GM10266 (cell line): ENCODE data around the gene HNRNPH3.

Source experiments
- DNase-seq: peaks from one replicate; pipeline ENCODE4 v3.0.0; 2012; ENCODE audit errors: extremely low spot score
- CTCF ChIP-seq: IDR thresholded peaks from 2 replicates; pipeline ENCODE4 v1.5.1; 2012; ENCODE audit warnings: mild to moderate bottlenecking, low read depth; ENCODE audit not compliant: control insufficient read depth, insufficient read depth; ENCODE audit errors: missing control alignments

Gene HNRNPH3

DNA sequence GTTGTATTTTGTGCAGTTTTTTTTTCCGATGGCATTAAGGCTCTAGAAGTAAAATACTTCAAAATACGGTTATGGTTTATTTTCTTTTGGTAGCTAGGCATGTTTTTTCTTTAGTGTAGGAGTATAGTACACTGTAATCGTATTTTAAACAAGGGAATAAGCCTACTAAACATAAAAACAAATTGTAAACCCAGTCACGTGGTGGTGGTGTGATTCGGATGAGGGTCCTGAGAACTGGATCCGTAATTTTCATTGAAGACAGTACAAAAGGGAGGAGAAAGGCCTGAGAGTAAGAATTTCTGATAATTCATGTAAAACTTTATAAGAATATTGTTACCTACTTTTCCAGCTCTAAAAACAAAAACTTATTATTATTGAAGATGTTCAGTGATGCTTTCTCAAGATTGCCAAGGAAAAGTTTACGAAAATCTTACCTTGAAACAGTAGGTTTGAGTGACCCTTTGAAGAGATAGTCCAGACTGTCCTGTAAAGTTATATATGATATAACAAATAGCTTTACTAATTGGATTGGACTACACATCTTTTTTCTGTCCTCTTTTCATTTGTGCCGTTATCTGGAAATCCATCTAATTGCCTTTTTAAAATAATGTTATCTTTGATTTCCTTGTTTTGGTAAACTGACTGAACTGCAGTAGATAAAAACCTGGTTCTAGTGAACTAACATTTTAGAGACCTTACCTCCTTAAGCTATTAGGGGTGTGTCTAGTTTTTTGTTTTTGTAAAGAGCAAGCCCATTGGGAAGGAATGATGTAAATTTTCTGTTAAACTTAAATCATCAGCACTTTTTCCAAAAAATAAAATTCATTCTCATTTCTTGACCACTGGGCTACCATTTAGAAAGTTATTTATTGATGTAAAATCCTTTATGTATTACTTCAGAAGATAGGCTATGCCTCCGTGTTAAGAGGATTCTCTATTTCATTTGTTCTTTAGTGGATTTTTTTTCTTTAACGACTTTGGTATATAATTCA lies 1.9 kb downstream of the HNRNPH3 start:
- no peak for TF ChIP-seq CTCF
- DNase-seq: no peak

- no peak for DNase-seq
- no peak for TF ChIP-seq CTCF
Measured at GRCh38 chr10:68334672-68335467, 3.0 kb downstream of the HNRNPH3 start.

DNA sequence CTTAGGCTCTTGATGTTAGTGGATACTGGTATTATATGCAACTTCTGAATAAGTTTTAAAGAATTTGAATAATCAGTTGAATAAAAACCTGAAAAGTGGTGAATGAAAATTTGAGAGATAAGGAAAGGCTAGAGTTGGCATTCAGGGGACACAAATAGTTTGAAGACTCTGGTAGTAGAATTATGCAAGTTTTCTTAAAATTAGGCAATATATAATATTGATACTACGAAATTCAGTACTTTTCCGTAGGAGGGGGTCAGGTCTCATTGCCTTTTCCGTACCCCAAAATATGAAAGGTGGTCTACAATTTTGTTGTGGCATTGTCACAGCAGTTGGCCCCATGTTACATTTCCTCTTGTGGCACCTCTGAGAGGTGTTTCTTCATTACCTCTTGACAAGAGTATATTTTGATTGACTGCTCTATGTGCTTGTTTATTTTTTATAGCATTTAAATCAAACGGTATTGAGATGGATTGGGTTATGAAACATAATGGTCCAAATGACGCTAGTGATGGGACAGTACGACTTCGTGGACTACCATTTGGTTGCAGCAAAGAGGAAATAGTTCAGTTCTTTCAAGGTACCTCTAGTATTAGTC lies 5.0 kb downstream of the HNRNPH3 start:
- TF ChIP-seq CTCF: no peak
- DNase-seq: no peak

DNA sequence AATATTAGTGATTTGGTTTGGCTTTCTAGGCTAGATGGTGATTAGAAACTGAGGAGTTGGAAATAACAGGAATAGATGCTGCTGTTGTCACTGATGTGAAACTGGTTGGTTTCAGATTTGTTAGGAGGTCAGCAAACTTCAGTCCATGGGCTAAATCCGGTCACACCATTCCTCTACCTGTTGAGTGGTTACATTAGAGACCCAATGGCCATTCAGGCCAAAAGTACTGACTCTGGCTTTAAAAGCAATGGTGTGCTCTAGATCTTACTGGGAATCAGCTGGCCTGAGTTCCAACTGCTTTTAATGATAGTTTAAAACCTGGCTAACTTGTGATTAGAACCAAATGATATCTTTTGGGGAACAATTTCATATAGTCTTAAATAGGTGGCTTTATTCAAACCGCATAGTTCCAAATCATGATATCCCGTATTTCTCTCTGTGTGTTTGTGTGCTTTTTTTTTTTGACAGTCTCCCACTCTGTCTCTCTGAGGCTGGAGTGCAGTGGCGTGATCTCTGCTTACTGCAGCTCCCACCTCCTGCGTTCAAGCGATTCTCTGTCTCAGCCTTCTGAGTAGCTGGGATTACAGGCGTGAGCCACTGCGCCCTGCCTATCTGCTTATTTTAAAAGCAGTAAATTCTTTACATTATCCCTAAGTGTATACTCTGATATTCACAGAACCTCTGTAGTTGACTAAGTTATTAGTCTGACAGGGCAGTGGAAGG lies 8.7 kb downstream of the HNRNPH3 start:
- no peak for TF ChIP-seq CTCF
- DNase-seq: no peak

DNA sequence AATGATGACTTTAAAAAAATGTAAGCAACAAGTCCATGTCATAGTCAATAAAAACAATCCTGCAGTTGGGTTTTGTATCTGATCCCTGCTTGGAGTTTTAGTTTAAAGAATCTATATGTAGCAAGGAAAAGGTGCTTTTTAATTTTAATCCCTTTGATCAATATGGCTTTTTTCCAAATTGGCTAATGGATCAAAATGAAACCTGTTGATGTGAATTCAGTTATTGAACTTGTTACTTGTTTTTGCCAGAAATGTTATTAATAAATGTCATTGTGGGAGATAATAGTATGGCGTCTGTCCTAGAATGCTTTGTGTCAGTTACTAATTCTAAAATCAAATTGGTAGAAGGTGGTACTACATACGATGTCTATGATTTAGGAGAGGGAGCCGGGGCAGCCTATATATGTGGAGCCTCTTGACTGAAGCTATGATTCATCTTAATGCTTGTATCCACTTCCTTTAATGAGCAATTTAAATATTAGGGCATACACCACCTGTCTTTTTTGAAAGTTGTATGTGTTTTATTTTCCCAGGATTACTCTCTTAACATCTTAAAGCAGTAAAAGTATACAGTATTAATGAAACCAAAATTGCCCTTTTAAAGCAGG lies 11.1 kb downstream of the HNRNPH3 start:
- TF ChIP-seq CTCF: no peak
- no peak for DNase-seq

DNA sequence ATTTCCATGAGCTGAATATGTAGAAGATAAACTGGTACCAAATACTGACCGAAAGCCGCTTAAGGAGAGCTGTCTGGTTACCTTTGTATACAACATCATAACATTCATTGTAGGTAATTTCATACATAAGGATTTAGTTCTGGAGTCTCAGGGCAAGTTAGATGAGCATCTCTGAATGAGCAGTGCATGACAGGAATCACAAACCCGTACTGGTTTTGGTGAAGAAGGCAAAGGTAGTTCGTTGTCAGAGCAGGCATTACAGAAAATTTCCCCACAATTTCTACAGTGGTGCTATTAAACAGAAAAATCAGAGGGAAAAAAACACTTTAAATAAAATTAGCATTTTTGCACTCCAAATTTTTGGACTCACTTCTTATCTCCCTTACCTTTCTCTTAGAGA lies 13.8 kb downstream of the HNRNPH3 start:
- no peak for DNase-seq
- TF ChIP-seq CTCF: no peak
